Measurements from ENCODE around the gene SYT14. TPM values are rescaled to one million over a fixed set of nuclear protein-coding genes. Genes with fewer than 3 reads are reported as not detected.
"Not testable (repeated sequence)": the region's sequence is repeated elsewhere in the genome, so short reads cannot be mapped to it uniquely, and the experiment has no call there.

Gene SYT14
- total and polyA plus RNA-seq, 2 of the 4 experiments (the other 2 are of a cell fraction): 0.14 to 1.3 TPM

- POLR2A ChIA-PET (ENCODE audit: unreplicated experiment); H4K20me1 ChIP-seq (ENCODE audit: insufficient read depth, low read length); H2BK5ac ChIP-seq (ENCODE audit: low read depth, low read length, poor library complexity, severe bottlenecking); H4K8ac ChIP-seq (ENCODE audit: low read depth in 2 of 2, low read length in 2 of 2); intact Hi-C loops (cut with micrococcal nuclease); H2BK120ac ChIP-seq (ENCODE audit: low read depth, low read length); in situ Hi-C loops (cut with MboI; ENCODE audit: low sequenced_read_pairs); H4K5ac ChIP-seq (ENCODE audit: low read depth, low read length); H3K4ac ChIP-seq (ENCODE audit: low read depth, low read length); H3K27ac ChIP-seq (ENCODE audit: insufficient read depth, low read length); H3K9me3 ChIP-seq (ENCODE audit: control insufficient read depth, insufficient read depth, low read length); H3K27me3 ChIP-seq (ENCODE audit: control insufficient read depth, insufficient read depth, low read length); H2AFZ ChIP-seq (replicated peaks; ENCODE audit: low read length, poor library complexity); ATAC-seq (ENCODE audit: low read depth); H3K9me1 ChIP-seq (ENCODE audit: insufficient read depth, low read length); H3K18ac ChIP-seq (ENCODE audit: low read depth, low read length); H3K56ac ChIP-seq (ENCODE audit: extremely low read depth, insufficient read depth, low read length); H3K4me3 ChIP-seq (ENCODE audit: insufficient read depth, low read depth, low read length); DNase-seq; H3K79me1 ChIP-seq (ENCODE audit: low read depth in 1 of 2, low read length in 2 of 2); dilution Hi-C loops (cut with HindIII; ENCODE audit: low sequenced_read_pairs, unreplicated experiment); H3K4me2 ChIP-seq (ENCODE audit: low read depth, low read length); H3K23ac ChIP-seq (ENCODE audit: low read depth, low read length); H4K91ac ChIP-seq (ENCODE audit: insufficient read depth, low read depth, low read length); H3K9ac ChIP-seq (ENCODE audit: low read depth, low read length); BruUV-seq (replicated peaks); H2AK5ac ChIP-seq (ENCODE audit: low read depth, low read length); H2BK20ac ChIP-seq (ENCODE audit: low read depth, low read length); H2BK15ac ChIP-seq (ENCODE audit: low read depth, low read length); CTCF ChIA-PET; H3K4me1 ChIP-seq (ENCODE audit: control insufficient read depth, insufficient read depth, low read length); H2AK9ac ChIP-seq (replicated peaks; ENCODE audit: low read depth, low read length, poor library complexity); H3K36me3 ChIP-seq (ENCODE audit: control insufficient read depth, insufficient read depth, low read length); H3K14ac ChIP-seq (replicated peaks; ENCODE audit: low read depth, low read length): not testable (repeated sequence)
- 91% methylated on average over 12 of the region's 31 CpGs; no CpG with 5 or more reads in 1 of the 2 experiments for WGBS, 2 experiments (ENCODE audit: extremely low coverage in 2 of 2, insufficient read length in 1 of 2)
Measured at GRCh38 chr1:209888291-209889076, 49.5 kb upstream of the SYT14 start.
